Measurements from ENCODE around the gene RAB21. TPM values are rescaled to one million over a fixed set of nuclear protein-coding genes. Genes with fewer than 3 reads are reported as not detected.

RAB21 gene
- total RNA-seq (ENCODE audit: unreplicated experiment): 66.1 TPM
- long read RNA-seq: 0 reads

GRCh38 chr12:71754461-71755145, at the start of gene RAB21:
TSS of gene RAB21 (plus strand) at chr12:71754863. CDS start at chr12:71755130, 267 bp downstream.
- Mint-ChIP-seq H3K9me3 (ENCODE audit: unreplicated experiment) (peaks cover 3% of the 10 kb centered on the region), H3K4me1 (ENCODE audit: low read depth, unreplicated experiment) (peaks cover 13% of the 10 kb centered on the region), H3K27ac (ENCODE audit: unreplicated experiment) (peak within 1 kb of the TSS; percentile 84), H3K27me3 (ENCODE audit: unreplicated experiment) (peaks cover 5% of the 10 kb centered on the region), H3K36me3 (ENCODE audit: unreplicated experiment) (peaks cover 6% of the 10 kb centered on the region), H3K4me3 (ENCODE audit: unreplicated experiment) (peak within 1 kb of the TSS; percentile 93)
- DNase-seq: peak; percentile 99
- peak; percentile 32 for TF ChIP-seq CTCF (IDR thresholded peaks at IDR 0.05; ENCODE audit: partially characterized antibody, unreplicated experiment)

GRCh38 chr12:71704920-71705319, 49.7 kb upstream of the RAB21 start:
- TF ChIP-seq CTCF (IDR thresholded peaks at IDR 0.05; ENCODE audit: partially characterized antibody, unreplicated experiment): no peak
- Mint-ChIP-seq H3K27me3 (ENCODE audit: unreplicated experiment) (no peaks in the 10 kb centered on the region), H3K4me1 (ENCODE audit: low read depth, unreplicated experiment) (no peaks in the 10 kb centered on the region), H3K4me3 (ENCODE audit: unreplicated experiment) (no peak overlapping the region), H3K27ac (ENCODE audit: unreplicated experiment) (no peak overlapping the region), H3K36me3 (ENCODE audit: unreplicated experiment) (no peaks in the 10 kb centered on the region), H3K9me3 (ENCODE audit: unreplicated experiment) (peaks cover 2% of the 10 kb centered on the region)
- no peak for DNase-seq

- Mint-ChIP-seq H3K4me3 (ENCODE audit: unreplicated experiment) (no peak overlapping the region), H3K4me1 (ENCODE audit: low read depth, unreplicated experiment) (no peaks in the 10 kb centered on the region), H3K9me3 (ENCODE audit: unreplicated experiment) (peaks cover 4% of the 10 kb centered on the region), H3K36me3 (ENCODE audit: unreplicated experiment) (peaks cover 18% of the 10 kb centered on the region), H3K27me3 (ENCODE audit: unreplicated experiment) (no peaks in the 10 kb centered on the region), H3K27ac (ENCODE audit: unreplicated experiment) (no peak overlapping the region)
- DNase-seq: no peak
- TF ChIP-seq CTCF (IDR thresholded peaks at IDR 0.05; ENCODE audit: partially characterized antibody, unreplicated experiment): no peak
These were observed 46.0 kb upstream of the RAB21 start for GRCh38 chr12:71708658-71709057.

- no peak overlapping the region for H3K4me3 Mint-ChIP-seq (ENCODE audit: unreplicated experiment)
- no peaks in the 10 kb centered on the region for H3K4me1 Mint-ChIP-seq (ENCODE audit: low read depth, unreplicated experiment)
- no peak for DNase-seq
- H3K27ac Mint-ChIP-seq (ENCODE audit: unreplicated experiment): no peak overlapping the region
- H3K27me3 Mint-ChIP-seq (ENCODE audit: unreplicated experiment): no peaks in the 10 kb centered on the region
- peaks cover 4% of the 10 kb centered on the region for H3K9me3 Mint-ChIP-seq (ENCODE audit: unreplicated experiment)
- H3K36me3 Mint-ChIP-seq (ENCODE audit: unreplicated experiment): peaks cover 21% of the 10 kb centered on the region
- no peak for TF ChIP-seq CTCF (IDR thresholded peaks at IDR 0.05; ENCODE audit: partially characterized antibody, unreplicated experiment)
These were observed 44.2 kb upstream of the RAB21 start for GRCh38 chr12:71710276-71711125.

- DNase-seq: no peak
- Mint-ChIP-seq H3K27ac (ENCODE audit: unreplicated experiment) (no peak overlapping the region), H3K4me3 (ENCODE audit: unreplicated experiment) (no peak overlapping the region), H3K36me3 (ENCODE audit: unreplicated experiment) (peaks cover 4% of the 10 kb centered on the region), H3K4me1 (ENCODE audit: low read depth, unreplicated experiment) (no peaks in the 10 kb centered on the region), H3K27me3 (ENCODE audit: unreplicated experiment) (no peaks in the 10 kb centered on the region), H3K9me3 (ENCODE audit: unreplicated experiment) (no peaks in the 10 kb centered on the region)
- no peak for TF ChIP-seq CTCF (IDR thresholded peaks at IDR 0.05; ENCODE audit: partially characterized antibody, unreplicated experiment)
These were observed 36.1 kb upstream of the RAB21 start for GRCh38 chr12:71718611-71719010.

Data from glutamatergic neuron (in vitro differentiated cells).